ENCODE results near the gene PTTG1IP.

PTTG1IP gene

DNA sequence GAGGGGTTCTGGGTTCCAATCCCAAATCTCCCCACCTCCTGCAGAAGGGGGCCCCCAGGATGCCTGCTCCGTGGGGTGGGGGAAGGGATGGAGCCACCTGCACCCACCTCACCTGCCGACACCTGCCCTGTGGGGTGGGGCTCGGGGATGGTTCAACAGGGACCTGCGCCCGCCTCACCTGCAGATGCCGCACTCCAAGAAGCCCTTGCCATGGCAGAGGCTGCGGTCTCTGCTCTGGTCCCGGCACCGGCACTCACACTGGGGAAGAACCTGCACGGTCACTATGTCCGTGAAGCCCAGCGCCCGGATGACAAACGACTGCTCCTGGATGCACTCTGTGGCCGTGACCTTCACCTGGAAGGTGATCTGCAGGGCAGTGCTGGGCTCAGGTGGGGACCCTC is 18.1 kb upstream of the PTTG1IP start:
- no peak for DNase-seq
- TF ChIP-seq, protein P1, sequence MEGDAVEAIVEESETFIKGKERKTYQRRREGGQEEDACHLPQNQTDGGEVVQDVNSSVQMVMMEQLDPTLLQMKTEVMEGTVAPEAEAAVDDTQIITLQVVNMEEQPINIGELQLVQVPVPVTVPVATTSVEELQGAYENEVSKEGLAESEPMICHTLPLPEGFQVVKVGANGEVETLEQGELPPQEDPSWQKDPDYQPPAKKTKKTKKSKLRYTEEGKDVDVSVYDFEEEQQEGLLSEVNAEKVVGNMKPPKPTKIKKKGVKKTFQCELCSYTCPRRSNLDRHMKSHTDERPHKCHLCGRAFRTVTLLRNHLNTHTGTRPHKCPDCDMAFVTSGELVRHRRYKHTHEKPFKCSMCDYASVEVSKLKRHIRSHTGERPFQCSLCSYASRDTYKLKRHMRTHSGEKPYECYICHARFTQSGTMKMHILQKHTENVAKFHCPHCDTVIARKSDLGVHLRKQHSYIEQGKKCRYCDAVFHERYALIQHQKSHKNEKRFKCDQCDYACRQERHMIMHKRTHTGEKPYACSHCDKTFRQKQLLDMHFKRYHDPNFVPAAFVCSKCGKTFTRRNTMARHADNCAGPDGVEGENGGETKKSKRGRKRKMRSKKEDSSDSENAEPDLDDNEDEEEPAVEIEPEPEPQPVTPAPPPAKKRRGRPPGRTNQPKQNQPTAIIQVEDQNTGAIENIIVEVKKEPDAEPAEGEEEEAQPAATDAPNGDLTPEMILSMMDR (IDR thresholded peaks at IDR 0.05; ENCODE audit: low read depth, low read length) = no peak
- H3K9me3 ChIP-seq (ENCODE audit: severe bottlenecking) = no peaks in the 10 kb centered on the region
- H3K36me3 ChIP-seq = no peaks in the 10 kb centered on the region
- no peaks in the 10 kb centered on the region for H3K27me3 ChIP-seq (ENCODE audit: insufficient read depth, low read depth, severe bottlenecking)
- H3K4me3 ChIP-seq (ENCODE audit: low read depth, low read length) = no peak overlapping the region
- peak overlapping the region; percentile 46 for H3K27ac ChIP-seq

DNA sequence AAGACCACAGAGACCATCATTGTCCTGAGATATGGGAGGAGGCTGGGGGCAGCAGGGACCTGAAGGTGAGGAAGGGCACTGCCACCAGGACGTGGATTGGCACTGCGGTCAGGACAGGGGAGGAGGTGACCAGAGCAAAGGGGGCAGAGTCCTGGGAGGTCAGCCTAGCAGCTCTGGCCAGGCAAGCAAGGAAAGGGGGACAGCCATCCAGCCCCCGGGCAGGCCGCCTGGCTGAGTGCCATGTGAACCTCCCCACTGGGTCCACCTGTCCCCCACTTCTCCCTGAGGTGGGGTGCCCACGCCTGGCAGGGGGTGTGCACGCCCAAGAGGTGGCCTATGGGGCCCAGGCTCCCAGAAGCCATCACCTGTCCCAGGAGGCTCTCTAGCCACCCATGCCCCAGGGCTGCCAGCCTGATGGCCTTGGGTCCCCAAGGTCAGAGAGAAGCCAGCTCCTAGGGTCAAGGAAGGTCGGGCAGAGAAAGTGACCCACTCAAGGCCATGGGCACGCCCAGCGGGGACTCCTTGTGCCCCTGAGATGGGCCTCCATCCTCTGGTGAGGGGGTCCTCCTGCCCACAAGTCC is 17.6 kb upstream of the PTTG1IP start:
- H3K9me3 ChIP-seq (ENCODE audit: severe bottlenecking) = no peaks in the 10 kb centered on the region
- no peaks in the 10 kb centered on the region for H3K27me3 ChIP-seq (ENCODE audit: insufficient read depth, low read depth, severe bottlenecking)
- no peak overlapping the region for H3K4me3 ChIP-seq (ENCODE audit: low read depth, low read length)
- DNase-seq = no peak
- no peak overlapping the region for H3K27ac ChIP-seq
- H3K36me3 ChIP-seq = no peaks in the 10 kb centered on the region
- TF ChIP-seq, protein P1 (IDR thresholded peaks at IDR 0.05; ENCODE audit: low read depth, low read length) = no peak

DNA sequence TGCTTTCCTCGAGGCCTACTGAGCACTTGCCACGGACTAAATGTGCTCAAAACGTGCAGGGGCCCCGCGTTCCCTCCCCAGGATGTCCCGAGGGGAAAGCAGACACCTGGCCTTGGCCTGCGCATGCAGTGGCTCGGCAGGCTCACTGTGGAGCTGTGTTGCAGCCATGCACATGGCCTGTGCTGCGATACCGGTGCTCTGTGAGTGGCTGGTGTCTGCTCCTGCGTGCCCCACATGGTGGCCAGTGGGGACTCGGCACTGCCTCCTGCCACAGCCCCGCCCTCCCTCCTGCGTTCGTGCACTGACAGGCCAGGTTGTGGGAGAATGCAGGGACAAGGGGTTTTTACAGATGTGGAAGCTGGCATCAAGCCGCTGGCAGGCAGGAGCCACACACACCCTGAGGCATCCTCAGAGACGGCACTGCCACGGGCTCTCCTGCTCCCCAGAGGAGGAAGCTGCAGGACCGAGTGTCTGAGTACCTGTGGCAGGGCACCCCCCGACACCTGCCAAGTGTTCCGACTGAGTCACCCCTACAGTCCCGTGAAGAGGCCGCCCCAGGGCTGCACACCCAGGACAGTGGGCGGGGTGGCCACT is 16.9 kb upstream of the PTTG1IP start:
- Histone ChIP-seq H3K4me3 (ENCODE audit: low read depth, low read length) (no peak overlapping the region), H3K27ac (no peak overlapping the region), H3K9me3 (ENCODE audit: severe bottlenecking) (no peaks in the 10 kb centered on the region), H3K27me3 (ENCODE audit: insufficient read depth, low read depth, severe bottlenecking) (no peaks in the 10 kb centered on the region), H3K36me3 (no peaks in the 10 kb centered on the region)
- no peak for DNase-seq
- TF ChIP-seq, protein P1 (IDR thresholded peaks at IDR 0.05; ENCODE audit: low read depth, low read length) = no peak

DNA sequence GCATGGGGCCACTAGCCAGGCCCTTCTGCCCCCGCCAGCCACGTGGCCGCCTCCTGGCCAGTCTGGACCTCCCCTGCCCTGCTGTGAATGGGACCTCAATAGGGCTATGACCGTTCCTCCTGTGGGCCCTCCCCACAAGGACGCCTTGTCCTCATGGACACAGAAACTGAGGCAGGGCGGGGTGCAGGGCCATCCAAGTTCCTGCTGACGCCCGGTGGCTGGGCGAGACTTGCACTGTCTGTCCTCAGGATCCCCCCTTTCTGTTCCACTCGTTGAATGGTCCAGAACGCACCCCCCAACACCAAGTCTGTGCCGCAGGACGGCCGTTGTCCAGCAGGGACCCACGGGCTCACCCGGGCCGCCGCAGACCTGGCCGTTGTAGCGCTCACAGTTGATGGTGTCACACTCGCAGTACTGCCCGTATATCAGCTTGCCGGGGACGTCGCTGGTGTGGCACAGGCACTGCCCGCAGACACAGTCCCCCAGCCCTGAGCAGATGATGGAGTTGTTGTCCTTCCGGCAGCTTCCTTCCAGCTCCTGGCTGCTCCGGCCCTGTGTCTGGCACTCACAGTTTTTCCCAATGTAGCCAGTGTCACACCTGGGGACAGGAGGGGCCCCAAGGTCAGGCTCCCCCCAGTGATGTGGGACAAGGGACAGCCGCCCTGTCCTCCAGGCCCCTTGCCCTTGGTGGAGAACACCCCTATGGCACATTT is 16.3 kb upstream of the PTTG1IP start:
- no peak for DNase-seq
- no peaks in the 10 kb centered on the region for H3K27me3 ChIP-seq (ENCODE audit: insufficient read depth, low read depth, severe bottlenecking)
- H3K4me3 ChIP-seq (ENCODE audit: low read depth, low read length) = no peak overlapping the region
- H3K9me3 ChIP-seq (ENCODE audit: severe bottlenecking) = no peaks in the 10 kb centered on the region
- TF ChIP-seq, protein P1 (IDR thresholded peaks at IDR 0.05; ENCODE audit: low read depth, low read length) = no peak
- H3K27ac ChIP-seq = no peak overlapping the region
- H3K36me3 ChIP-seq = no peaks in the 10 kb centered on the region

DNA sequence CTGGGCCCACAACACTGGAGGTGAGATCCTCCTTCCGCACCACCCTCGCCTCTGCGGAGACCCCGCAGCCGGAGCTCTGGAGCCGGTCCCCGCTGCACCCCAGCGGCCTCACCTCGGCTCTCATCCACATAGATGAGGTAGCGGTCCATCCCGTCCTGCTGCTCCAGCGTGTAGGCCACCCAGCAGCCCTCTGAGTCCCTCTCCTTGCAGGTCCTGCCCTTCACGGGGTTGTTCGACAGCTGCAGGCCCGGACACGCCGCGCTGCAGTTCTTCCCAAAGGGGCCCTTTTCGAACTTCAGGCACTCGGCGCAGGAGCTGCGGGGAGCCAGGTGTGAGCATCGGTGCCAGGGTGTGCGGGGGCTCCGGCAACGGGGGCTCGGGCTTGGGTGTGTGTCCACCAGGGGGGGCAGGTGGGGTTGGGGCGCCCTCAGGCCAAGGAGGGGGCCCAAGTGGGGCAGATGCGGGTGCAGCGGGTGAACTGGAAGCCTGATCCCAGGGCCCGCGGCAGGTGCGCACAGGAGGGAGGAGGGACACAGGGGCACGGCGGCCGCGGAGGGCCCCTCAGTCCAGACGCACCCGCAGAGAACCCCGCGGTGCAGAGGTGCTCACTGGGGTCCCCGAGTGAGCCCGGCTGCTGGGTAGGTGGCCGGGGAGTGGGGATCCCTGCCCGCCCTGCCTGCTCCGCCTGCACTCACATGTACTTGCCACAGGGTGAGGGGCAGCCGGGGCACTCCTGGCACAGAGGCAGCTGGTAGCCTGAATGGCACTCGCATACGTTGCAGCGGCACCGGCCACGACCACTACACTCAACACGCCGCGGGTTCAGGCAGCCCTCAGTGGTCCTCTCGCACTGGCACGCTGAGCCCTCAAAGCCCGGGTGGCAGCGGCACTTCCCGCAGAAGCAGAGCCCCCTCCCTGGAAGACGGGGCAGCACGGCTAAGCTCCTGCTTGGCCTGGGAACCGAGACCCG is 15.4 kb upstream of the PTTG1IP start:
- Histone ChIP-seq H3K9me3 (ENCODE audit: severe bottlenecking) (no peaks in the 10 kb centered on the region), H3K27me3 (ENCODE audit: insufficient read depth, low read depth, severe bottlenecking) (no peaks in the 10 kb centered on the region), H3K27ac (no peak overlapping the region), H3K36me3 (no peaks in the 10 kb centered on the region), H3K4me3 (ENCODE audit: low read depth, low read length) (no peak overlapping the region)
- TF ChIP-seq, protein P1 (IDR thresholded peaks at IDR 0.05; ENCODE audit: low read depth, low read length) = no peak
- no peak for DNase-seq

Measured in WERI-Rb-1 (cell line).